ENCODE results near the gene NAP1L5. TPM values are rescaled to one million over a fixed set of nuclear protein-coding genes. Genes with fewer than 3 reads are reported as not detected.

NAP1L5 gene, protein sequence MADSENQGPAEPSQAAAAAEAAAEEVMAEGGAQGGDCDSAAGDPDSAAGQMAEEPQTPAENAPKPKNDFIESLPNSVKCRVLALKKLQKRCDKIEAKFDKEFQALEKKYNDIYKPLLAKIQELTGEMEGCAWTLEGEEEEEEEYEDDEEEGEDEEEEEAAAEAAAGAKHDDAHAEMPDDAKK
- total RNA-seq: 6.8 and 8.3 TPM in 2 replicates

DNA sequence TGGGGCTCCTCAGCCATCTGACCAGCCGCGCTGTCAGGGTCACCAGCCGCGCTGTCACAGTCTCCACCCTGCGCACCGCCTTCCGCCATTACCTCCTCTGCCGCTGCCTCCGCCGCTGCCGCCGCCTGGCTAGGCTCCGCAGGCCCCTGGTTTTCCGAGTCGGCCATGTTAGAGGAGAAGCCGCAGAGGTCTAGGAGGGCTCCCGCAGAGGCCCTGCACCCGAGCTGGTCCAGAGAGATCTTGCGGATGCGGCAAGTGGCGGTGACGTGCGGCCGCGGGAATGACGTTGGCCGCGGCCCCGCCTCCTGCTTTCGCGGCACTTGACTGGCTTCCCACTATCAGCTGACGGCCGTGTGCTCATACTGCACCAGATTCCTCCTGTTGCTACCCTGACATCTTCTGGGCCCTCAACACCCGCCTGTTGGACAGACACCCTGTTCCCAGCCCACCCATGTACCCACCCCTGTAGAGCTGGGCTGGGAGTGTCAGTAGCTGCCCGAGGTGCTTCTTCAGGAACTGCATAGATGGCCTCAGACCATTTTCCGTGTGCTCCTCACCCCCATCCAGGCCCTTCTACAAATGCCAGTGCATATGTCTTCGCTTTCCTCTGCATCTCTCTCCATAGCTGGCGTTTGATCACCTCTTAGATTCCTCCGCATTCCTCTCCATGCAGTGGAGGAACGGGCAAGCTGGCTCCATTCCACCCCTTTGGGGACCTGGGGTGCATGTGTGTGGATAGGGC, at the start of gene NAP1L5:
Gene NAP1L5, minus strand, starts transcription at position 242 of the 742 bp plus-strand sequence. Its CDS starts 75 bp downstream, at position 167.

Other genes with a start within 250 kb of the NAP1L5 start
- 0.16 TPM in 1 of 2 replicates, not detected in the other for gene HERC5, start 240.7 kb downstream of the NAP1L5 start, total RNA-seq
- 55.1 and 68.4 TPM in 2 replicates for gene PYURF, start 174.1 kb downstream of the NAP1L5 start, total RNA-seq
- 6.0 and 10.1 TPM in 2 replicates for gene HERC3, start 105.3 kb downstream of the NAP1L5 start, total RNA-seq